ENCODE data around the gene NCOA4.
"Not testable (repeated sequence)": the region's sequence is repeated elsewhere in the genome, so short reads cannot be mapped to it uniquely, and the experiment has no call there.

DNA sequence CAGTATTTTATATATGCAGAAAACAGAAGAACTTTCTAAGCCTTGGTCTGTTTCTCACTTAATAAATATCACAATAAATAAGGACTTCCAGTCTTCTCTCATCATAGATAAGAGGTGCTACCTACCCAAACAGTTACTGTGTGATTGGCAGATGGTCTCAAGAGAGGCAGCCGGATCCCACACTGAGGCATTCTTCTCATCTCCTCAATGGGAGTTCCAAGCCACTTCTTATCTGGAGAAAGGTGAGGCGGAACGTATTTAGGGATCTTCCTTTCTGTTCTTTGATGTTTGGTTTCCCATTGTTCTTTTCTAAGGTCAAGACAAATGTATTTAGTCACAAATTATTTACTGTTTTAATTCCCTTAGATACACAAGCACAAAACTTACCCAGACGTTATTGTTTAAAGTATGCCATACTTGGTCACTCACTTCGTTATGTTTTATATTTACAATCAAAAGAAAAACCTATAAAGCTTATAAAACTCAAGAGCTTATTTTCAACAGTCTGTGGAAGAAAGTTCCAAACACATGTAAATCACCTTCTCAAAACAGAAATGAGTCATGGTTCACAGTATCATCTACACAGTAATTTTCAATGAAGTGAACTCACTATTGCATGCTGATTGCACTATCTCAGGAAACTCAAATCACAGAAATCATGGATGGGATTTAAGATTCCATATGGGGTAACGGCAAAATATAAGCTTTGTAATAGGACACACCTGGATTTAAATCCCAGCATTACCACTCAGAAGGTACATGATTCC lies 67.6 kb downstream of the NCOA4 start:
- TF ChIP-seq CTCF, POLR2A, EP300 (IDR thresholded peaks at IDR 0.05): not testable (repeated sequence)

All from ovary (tissue), 3 donors.